HL-60/S4 (cell line): ENCODE results near the gene MED27.

Experiments
- in situ Hi-C: fragments of 300-500 bp; cut with MboI; formaldehyde crosslinking; loops from 2 replicates; pipeline ENCODE4 v1.14.3; 2022; ENCODE audit warnings: low sequenced_read_pairs

The MED27 gene

DNA sequence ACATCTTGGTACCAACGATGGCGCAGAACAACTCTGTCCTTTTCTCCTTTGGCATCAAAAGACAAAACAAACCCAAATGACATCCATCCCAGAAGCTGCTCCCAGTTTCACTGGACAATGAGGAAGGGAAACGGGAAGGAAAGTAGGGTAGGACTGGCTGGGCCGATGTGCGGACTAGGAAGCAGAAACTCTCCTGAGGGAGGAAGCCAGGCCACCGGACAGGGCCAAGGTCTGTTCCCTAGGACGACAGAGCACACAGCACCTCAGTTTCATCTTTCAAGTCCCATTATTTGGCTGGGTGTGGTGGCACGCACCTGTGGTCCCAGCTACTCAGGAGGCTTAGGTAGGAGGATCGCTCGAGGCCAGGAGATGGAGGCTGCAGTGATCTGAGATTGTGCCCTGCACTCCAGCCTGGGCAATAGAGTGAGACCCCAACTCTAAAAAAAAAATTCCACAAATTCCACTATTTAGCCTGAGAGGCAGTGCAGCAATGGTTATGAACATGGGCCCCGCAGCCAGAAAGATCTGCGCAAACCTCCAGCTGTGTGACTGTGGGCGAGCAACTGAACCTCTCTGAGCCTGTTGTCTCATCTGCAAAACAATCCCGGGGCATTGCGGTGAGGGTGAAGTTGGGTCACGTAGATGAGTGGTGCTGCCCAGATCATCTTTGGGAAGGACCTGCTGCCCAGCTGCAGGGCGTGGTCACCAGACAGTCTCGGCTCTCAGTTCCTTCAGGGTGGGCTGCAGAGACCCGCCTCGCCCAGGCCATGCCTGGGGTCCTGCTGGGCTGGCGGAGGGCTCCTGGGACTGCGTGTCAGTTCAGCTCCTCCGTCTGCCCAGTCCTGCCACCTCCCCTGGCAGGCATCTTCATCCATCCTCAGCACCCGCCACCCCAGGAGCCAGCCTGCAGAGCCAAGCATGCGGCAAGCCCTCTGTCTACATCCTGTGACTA is 238.6 kb downstream of the MED27 start:
- in situ Hi-C loops, result no loop called here

DNA sequence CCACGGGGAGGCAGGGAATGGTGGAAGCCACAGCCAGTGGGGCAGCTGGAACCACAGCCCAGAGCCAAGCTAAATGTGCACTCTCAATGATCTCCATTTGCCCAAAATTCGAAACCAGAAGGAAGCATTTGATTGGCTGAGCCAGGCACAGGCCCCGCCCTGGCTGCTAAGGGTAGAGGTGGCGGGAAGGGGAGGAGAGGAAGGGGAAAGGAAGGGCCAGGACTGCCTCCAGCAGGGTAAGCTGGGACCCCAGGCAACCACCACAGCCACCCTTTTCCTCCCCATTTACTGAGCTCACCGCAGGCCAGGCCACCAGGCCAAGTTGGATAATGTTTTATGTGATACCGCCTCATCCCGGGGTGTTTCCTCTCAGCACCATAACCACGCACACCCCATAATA is 239.4 kb downstream of the MED27 start:
- in situ Hi-C loops, result no loop called here

DNA sequence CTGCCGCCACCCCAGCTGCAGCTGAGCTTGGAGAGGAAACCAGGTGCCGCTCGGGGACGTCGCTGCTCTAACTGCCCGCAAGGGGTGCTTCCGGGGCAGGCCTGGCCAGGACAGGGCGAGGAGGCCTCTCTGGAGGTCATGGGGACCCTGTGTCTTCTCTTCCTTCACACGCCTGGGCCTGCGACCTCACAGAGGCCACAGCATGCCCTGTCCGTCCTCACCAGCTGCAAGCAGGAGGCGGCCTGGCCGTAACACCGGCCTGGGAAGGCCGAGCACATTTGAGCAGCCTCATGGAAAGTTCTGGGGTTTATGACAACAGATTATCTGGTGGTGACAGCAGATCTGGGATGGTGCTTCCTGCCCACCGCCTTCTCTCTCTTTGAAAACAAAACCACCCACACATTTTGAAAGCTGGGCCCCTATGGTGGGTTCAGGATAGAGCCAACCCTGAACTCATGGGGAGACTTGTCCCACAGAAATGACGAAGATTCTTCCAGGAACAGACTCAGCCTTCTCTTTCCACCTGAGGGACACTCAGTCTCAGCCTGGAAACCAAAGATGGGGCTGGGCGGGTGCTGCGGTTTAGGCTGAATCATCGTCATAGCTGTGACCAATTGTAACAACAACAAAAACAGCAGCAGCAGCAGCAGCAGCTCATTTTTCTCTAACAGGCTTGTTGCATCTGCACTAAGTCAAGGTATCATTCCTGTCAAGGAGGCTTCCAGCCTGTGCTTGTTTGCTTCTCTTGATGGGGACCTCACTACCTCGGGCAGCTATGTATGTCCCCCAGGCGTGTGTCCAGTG is 240.2 kb downstream of the MED27 start:
- in situ Hi-C loops, result no loop called here

GRCh38 chr9:131838530-131839280 is 241.0 kb downstream of the MED27 start:
- in situ Hi-C loops, result no loop called here

GRCh38 chr9:131837836-131838235 is 241.8 kb downstream of the MED27 start:
- in situ Hi-C loops, result no loop called here

GRCh38 chr9:131837316-131837715 is 242.4 kb downstream of the MED27 start:
- in situ Hi-C loops, result no loop called here

DNA sequence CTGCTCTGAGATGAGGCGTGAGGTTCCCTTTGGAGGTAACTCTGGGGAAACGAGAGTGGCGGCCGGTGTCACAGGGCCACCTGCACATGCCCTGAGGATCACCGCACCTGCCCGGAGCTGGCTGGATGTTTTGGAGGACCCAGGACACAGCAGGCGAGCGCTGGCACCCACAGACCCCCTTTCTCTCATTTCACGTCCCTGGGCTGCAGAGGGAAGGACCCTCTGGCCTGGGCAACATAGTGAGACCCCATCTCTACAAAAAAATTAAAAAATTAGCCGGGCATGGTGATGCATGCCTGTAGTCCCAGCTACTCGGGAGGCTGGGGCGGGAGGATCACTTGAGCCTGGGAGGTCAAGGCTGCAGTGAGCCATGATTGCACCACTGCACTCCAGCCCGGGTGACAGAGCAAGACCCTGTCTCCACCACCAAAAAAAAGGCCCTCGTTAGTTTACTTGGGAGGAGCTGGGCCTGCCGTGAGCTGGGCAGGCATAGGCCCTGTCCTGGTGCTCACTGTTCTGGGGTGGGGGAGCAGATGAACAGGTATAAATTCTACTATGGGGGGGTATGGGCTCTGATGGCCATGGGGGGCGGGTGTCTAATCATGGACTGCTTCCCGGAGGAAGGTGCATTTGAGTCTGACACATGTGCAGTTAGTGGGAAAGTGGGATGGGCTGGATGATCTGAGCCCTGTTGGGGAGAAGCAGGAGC is 242.9 kb downstream of the MED27 start:
- in situ Hi-C loops, result no loop called here

DNA sequence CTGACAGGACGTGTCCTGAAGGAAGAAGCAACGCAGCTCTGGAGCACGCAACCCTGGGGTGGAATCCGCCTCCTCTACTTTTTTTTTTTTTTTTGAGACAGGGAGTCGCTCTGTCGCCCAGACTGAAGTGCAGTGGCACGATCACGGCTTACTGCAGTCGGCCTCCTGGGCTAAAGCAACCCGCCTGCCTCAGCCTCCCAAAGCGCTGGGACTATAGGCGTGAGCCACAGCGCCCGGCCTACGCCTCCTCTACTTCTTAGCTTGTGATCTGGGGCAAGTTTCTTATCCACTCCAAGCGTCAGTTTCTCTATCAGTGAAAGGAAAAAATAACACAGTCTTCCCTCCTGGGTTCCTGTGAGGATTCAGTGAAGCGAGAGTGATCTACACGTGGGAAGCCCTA is 243.6 kb downstream of the MED27 start:
- in situ Hi-C loops, result no loop called here

DNA sequence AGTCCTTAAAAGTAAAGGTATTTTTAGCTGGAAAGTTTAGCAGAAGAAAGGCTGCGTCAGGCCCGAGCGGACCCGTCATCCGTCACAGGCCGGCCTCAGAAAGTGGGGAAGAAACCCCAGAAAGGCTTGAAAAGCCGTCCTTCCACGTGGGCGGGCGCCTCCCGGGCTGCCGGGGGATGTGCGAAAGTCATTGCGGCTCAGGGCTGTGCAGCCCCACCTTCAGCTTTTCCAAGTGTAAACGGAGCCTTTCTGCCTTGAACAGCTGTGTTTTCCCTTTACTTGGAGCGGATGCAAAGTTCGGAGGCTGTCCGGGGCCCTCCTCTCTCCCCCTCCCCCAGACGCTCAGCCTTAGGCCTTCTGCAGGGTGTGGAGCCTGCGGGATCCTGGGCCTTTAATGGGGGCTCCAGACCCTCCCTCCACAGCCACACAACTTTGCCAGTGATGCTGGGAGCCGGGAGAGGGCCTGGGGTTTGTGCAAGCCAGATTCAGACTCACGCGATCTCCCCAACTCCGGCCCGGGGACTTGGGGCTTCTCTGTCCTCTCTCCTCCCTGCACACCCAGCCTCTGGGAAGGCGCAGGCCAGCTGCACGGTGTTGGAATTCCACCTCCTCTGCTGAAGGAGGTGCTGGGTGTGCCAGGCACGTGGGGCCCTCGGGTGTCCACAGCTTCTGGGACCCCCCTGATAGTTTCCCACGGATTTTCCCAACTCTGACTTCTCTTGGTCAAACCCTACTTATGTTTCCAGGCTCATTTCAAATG is 244.3 kb downstream of the MED27 start:
- in situ Hi-C loops, result no loop called here

- in situ Hi-C loops, result no loop called here
Measured at GRCh38 chr9:131834721-131835120, 244.9 kb downstream of the MED27 start.

- in situ Hi-C loops, result no loop called here
Measured at GRCh38 chr9:131833906-131834305, 245.8 kb downstream of the MED27 start.

DNA sequence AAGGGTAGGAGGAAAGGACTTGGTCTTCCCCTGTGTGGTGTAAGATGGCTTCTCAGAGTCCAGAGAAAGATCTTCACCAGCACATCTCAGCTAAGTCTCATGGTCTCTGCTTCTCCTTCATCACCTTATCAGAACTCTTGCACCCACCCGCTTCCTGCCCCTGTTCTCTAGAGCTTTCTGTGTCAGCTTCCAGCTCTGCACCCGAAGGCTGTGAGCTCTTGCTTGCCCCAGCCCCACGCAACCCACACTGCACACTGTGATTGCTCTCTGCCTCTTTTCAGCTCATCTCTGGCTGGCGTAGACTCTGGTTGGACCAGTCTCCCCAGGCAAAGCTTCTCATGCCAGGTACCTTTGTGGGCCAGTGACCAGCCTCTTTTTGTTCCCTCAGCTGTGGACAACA is 246.6 kb downstream of the MED27 start:
- in situ Hi-C loops, result no loop called here

DNA sequence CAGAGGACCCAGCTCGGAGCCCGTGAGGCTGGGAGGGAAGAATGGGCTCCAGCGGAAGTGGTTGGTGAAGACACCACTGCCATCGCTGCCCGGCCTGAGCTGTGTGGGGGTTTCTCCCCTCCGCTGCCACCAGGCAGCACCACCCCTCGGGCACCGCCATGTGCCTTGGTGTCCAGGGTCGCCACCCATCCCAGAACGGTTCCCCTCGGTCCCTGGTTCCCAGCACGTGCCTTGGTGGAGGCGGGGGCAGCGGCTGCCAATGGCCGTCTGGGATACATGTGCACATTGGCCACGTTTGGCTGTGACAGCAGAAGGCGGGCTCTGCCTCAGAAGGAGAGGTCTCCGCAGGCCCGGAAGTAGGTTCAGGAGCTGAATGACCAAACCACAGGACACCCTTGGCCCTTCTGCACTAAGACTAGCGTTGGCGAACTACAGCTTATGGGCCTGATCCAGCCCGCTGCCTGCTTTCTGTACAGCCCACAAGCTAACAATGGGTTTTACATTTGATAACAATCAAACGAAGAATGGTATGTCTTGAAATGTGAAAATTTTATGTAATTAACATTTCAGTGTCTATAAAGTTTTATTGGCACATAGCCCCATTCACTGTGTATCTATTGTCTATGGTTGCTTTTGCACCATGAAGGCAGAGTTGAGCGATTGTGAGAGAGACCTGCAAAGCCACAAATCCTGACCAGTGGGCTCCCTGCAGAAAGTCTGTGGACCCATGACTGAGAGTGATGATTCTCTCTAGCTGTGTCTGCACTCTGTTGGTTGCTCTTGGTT is 248.1 kb downstream of the MED27 start:
- in situ Hi-C loops, result no loop called here

GRCh38 chr9:131827821-131828369 is 251.8 kb downstream of the MED27 start:
- in situ Hi-C loops, result no loop called here

- in situ Hi-C loops, result no loop called here
Measured at GRCh38 chr9:131826966-131827525, 252.6 kb downstream of the MED27 start.

DNA sequence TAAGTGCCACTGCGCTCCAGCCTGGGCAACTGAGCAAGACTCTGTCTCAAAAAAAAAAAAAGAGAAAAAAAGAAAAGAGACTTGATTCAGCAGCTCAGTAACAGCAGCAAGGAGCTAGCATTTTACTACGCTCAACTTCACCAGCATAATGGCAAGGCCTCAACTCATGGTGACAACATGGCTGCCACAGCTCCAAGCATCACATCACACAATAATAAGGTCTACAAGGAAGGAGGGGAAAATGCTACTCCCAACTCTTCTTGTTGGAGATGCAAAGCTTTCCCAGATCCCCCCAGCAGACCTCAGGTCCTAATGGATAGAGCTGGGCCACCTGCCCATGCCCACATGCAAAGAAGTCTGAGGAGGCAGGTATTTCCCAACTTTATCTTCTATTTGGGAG is 253.6 kb downstream of the MED27 start:
- in situ Hi-C loops, result no loop called here

GRCh38 chr9:131824953-131825495 is 254.6 kb downstream of the MED27 start:
- in situ Hi-C loops, result no loop called here

- in situ Hi-C loops, result no loop called here
Measured at GRCh38 chr9:131824155-131824594, 255.5 kb downstream of the MED27 start.
